Stomach (tissue), 4 donors: Measurements from ENCODE around the gene RHCG.

Source experiments
- EP300 ChIP-seq: sonication (generic); formaldehyde crosslinking; IDR thresholded peaks from one replicate; pipeline ENCODE4 v1.6.1; 2017; ENCODE audit warnings: antibody characterized with exemption
- POLR2A ChIP-seq, 4 donors: fragments of 450-650 bp; IDR thresholded peaks; one replicate each; pipeline ENCODE4 v1.6.1; 2016; ENCODE audit warnings: antibody characterized with exemption in 4 of 4, control low read depth in 2 of 4, mild to moderate bottlenecking in 1 of 4, moderate library complexity in 1 of 4
- POLR2AphosphoS5 ChIP-seq, 3 donors: sonication (generic); formaldehyde crosslinking; IDR thresholded peaks; one replicate each; pipeline ENCODE4 v1.6.1; 2016; ENCODE audit warnings: antibody characterized with exemption in 3 of 3
- TF ChIP-seq, protein P1 (sequence below), 7 experiments: fragments of 450-650 bp in 4 of 7; fragments of 200-600 bp in 3 of 7; sonication (generic) in 3 of 7; IDR thresholded peaks; one replicate each; pipeline ENCODE4 v1.5.1; 2016 to 2019; ENCODE audit warnings: antibody characterized with exemption in 7 of 7, control low read depth in 2 of 7, mild to moderate bottlenecking in 1 of 7

- TF ChIP-seq, protein P1, sequence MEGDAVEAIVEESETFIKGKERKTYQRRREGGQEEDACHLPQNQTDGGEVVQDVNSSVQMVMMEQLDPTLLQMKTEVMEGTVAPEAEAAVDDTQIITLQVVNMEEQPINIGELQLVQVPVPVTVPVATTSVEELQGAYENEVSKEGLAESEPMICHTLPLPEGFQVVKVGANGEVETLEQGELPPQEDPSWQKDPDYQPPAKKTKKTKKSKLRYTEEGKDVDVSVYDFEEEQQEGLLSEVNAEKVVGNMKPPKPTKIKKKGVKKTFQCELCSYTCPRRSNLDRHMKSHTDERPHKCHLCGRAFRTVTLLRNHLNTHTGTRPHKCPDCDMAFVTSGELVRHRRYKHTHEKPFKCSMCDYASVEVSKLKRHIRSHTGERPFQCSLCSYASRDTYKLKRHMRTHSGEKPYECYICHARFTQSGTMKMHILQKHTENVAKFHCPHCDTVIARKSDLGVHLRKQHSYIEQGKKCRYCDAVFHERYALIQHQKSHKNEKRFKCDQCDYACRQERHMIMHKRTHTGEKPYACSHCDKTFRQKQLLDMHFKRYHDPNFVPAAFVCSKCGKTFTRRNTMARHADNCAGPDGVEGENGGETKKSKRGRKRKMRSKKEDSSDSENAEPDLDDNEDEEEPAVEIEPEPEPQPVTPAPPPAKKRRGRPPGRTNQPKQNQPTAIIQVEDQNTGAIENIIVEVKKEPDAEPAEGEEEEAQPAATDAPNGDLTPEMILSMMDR (IDR thresholded peaks at IDR 0.05) = no peak
- TF ChIP-seq POLR2A (IDR thresholded peaks at IDR 0.05) (no peak), POLR2AphosphoS5 (IDR thresholded peaks at IDR 0.05) (no peak), EP300 (no peak)
These were observed 2.4 kb downstream of the RHCG start for GRCh38 chr15:89494031-89494430.
